ENCODE data around the gene FBN1.

DNA sequence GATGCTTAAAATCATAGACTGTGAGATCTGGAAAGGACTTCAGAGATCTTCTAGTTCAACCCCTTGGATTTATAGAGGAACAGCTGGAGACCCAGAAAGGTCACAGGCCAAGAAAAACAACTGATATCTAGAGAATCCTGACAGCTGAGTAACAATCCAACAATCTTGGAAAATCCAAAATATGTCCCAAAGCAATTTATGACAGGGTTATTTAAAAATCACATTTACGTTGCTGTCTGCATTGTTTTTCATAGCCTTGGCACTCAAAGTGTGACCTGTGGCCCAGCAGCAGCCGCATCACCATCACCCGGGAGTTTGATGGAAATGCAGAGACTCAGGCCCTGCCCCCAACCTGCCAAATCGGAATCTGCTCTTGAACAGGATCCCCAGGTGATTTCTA is 78.8 kb downstream of the FBN1 start:
- no peak for TF ChIP-seq CTCF (IDR thresholded peaks at IDR 0.05)
- no peak for TF ChIP-seq POLR2A (IDR thresholded peaks at IDR 0.05)

Data from esophagus squamous epithelium (tissue), 4 donors.